Fibroblast of the aortic adventitia (primary cell): ENCODE results near the gene TMEM217. TPM values are rescaled to one million over a fixed set of nuclear protein-coding genes. Genes with fewer than 3 reads are reported as not detected.

Source experiments
- DNase-seq: peaks from one replicate; pipeline ENCODE4 v3.0.0-alpha.2; 2010; ENCODE audit warnings: low read depth
- H3K4me3 ChIP-seq: 2 replicates; pipeline ENCODE4 v1.5.1; 2011; ENCODE audit warnings: low read depth, mild to moderate bottlenecking, control low read depth, low read length, moderate library complexity
- total RNA-seq: library from RNA; depleted of rRNA; stranded (reverse); fragments of >200 nt; gene quantifications from 2 replicates; pipeline ENCODE4 v1.2.3, GENCODE V29; 2012; ENCODE audit warnings: low replicate concordance
- TF ChIP-seq, protein P1 (sequence below): IDR thresholded peaks from 2 replicates; pipeline ENCODE4 v1.5.1; 2011; ENCODE audit warnings: mild to moderate bottlenecking, low read length, control low read depth, inconsistent platforms; ENCODE audit not compliant: insufficient read depth

TMEM217 gene
- total RNA-seq, 1 donor = 0.09 TPM

- no peak for DNase-seq
- H3K4me3 ChIP-seq = no peak overlapping the region
- TF ChIP-seq, protein P1, sequence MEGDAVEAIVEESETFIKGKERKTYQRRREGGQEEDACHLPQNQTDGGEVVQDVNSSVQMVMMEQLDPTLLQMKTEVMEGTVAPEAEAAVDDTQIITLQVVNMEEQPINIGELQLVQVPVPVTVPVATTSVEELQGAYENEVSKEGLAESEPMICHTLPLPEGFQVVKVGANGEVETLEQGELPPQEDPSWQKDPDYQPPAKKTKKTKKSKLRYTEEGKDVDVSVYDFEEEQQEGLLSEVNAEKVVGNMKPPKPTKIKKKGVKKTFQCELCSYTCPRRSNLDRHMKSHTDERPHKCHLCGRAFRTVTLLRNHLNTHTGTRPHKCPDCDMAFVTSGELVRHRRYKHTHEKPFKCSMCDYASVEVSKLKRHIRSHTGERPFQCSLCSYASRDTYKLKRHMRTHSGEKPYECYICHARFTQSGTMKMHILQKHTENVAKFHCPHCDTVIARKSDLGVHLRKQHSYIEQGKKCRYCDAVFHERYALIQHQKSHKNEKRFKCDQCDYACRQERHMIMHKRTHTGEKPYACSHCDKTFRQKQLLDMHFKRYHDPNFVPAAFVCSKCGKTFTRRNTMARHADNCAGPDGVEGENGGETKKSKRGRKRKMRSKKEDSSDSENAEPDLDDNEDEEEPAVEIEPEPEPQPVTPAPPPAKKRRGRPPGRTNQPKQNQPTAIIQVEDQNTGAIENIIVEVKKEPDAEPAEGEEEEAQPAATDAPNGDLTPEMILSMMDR = no peak
Measured at GRCh38 chr6:37209461-37210205, 48.3 kb downstream of the TMEM217 start.

GRCh38 chr6:37208793-37209192 is 49.2 kb downstream of the TMEM217 start:
- no peak overlapping the region for H3K4me3 ChIP-seq
- TF ChIP-seq, protein P1 = no peak
- DNase-seq = no peak

- TF ChIP-seq, protein P1 = peak; percentile 80
- no peak overlapping the region for H3K4me3 ChIP-seq
- DNase-seq = peak; percentile 76
Measured at GRCh38 chr6:37207903-37208456, 50.0 kb downstream of the TMEM217 start.

DNA sequence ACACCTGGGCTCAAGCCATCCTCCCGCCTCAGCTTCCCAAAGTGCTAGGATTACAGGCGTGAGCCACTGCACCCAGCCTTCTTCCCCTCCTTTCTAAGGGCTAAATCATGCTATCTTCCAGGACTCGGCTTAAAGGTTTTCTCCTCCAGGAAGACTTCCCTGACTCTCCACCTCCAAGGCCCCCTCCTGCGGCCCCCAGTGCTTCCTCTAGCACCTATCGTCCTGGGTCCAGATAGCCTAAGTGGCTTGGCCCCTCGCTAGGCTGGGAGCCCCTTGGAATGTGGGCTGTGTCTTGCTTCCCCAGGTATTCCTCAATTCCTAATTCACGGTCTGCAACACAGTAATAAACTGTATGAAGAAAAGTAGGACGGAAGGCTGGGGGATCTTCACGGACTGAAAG is 51.3 kb downstream of the TMEM217 start:
- TF ChIP-seq, protein P1 = no peak
- H3K4me3 ChIP-seq = no peak overlapping the region

DNA sequence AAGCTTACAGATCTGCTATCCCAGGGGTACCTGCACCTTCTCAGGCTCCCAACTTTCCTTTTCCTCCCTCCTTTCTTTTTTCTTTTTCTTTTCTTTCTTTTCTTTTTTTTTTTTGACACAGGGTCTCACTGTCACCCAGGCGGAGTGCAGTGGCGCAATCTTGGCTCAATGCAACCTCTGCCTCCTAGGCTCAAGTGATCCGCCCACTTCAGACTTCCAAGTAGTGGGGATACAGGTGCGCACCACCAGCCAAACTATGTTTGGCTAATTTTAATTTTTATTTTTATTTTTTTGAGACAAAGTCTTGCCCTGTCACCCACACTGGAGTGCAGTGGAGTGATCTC is 52.0 kb downstream of the TMEM217 start:
- no peak for DNase-seq
- TF ChIP-seq, protein P1 = no peak
- H3K4me3 ChIP-seq = no peak overlapping the region

More for the DNA sequence above, 51.3 kb downstream of the TMEM217 start:
- no peak for DNase-seq

DNA sequence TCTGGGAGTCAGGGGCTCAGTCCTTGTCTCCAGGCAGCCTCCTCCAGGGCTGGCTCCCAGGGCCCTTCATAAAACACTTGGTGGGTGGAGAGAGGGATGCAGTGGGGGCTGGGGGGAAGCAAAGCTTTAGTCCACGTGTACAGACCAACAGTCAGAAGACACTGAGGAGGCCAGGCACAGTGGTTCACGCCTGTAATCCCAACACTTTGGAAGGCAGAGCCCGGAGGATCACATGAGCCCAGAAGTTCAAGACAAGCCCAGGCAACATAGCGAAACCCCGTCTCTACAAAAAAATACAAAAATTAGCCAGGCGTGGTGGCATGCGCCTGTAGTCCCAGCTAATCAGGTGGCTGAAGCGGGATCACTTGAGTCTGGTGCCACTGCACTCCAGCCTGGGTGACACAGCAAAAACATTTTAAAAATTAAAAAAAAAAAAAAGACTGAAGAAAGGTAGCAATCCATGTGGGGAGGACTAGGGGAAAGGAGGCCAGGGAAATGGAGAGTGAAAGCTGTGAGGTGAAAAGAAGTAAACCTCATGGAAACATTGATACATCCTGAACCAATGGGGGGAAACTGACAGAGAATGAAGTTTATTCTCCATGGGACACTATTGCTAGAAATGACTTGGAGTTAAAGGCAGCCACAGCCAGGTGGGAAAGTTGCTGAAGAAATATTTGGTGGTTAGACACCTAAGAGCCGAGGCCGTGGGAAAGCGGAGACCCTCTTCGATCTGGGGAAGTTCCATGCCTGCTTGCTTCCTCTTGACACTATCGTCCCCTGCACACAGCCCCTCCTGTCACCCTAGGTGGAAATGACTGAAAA is 52.6 kb downstream of the TMEM217 start:
- no peak for DNase-seq
- TF ChIP-seq, protein P1 = no peak
- no peak overlapping the region for H3K4me3 ChIP-seq
